ENCODE measurements around the gene CASP10.
"Not testable (repeated sequence)": the region's sequence is repeated elsewhere in the genome, so short reads cannot be mapped to it uniquely, and the experiment has no call there.

The CASP10 gene

DNA sequence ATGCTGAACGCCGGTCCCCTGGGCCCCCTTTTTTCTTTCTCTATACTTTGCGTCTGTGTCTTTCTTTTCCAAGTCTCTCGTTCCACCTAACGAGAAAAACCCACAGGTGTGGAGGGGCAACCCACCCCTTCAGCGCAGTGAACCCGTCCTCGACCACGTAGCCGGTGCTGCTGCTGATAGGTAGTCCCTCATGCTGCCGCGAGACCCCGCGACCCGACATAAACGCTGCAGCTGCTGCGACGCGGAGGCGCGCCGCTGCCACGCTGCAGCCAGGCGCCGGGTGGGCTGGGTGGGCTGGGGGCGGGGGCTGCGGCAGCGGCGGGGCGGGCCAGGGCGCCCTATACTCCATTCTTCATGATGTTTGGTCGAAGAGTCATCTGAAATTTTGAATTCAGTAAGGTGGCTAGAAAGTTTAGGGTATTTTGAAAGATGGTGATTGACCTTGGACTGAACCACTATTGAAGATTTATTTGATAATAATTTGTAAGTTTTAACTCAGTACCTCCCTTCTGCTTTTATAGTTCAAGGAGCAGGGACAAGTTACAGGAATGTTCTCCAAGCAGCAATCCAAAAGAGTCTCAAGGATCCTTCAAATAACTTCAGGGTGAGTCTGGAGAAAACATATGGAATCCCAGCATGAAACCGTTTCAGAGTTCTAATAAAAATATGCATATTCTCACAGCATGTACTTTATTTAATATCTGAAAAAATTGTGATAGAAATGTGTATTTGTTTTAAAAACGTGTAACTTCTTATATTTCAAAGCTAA is 42.9 kb upstream of the CASP10 start:
- TF ChIP-seq, protein P1, sequence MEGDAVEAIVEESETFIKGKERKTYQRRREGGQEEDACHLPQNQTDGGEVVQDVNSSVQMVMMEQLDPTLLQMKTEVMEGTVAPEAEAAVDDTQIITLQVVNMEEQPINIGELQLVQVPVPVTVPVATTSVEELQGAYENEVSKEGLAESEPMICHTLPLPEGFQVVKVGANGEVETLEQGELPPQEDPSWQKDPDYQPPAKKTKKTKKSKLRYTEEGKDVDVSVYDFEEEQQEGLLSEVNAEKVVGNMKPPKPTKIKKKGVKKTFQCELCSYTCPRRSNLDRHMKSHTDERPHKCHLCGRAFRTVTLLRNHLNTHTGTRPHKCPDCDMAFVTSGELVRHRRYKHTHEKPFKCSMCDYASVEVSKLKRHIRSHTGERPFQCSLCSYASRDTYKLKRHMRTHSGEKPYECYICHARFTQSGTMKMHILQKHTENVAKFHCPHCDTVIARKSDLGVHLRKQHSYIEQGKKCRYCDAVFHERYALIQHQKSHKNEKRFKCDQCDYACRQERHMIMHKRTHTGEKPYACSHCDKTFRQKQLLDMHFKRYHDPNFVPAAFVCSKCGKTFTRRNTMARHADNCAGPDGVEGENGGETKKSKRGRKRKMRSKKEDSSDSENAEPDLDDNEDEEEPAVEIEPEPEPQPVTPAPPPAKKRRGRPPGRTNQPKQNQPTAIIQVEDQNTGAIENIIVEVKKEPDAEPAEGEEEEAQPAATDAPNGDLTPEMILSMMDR (IDR thresholded peaks at IDR 0.05; ENCODE audit: insufficient read depth, missing control alignments): no peak
- no peak for FAIRE-seq
- no peak for DNase-seq (ENCODE audit: insufficient read length, low spot score)

DNA sequence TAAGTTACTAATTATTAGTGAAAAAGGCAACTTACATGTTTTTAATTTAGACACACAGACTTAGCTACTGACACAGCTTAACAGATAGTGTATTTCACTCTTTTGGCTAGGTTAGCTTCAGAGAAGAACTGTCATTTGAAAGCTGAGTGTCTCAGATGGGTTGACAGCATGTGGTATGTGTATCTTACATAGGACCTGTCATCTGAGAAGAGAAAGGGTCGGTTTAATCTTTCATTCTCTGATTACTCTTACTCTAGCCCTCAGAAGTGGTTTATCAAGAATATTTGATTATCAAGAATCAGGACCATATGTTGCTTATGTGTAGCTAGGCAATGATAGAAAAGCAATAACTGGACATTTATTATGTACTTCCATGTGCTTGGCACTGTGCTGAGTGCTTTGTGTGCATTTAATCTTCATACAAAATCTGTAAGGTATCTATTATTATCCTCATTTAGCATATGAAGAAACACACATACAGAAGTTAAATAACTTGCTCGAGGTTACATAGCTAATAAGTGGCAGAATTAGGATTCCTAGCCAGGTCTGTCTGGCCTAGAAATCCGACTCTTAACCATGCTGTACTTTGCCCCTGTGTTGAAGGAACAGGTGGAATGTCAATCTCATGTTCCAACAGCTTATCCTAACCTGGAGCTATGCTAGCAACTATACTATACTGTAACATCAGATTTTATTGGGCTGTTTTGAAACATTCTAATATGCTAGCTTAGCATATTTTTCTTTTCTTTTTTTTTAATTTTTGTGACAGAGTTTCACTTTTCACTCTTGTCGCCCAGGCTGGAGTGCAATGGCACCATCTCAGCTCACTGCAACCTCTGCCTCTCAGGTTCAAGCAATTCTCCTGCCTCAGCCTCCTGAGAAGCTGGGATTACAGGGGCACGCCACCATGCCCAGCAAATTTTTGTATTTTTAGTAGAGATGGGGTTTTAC is 38.6 kb upstream of the CASP10 start:
- TF ChIP-seq, protein P1 (IDR thresholded peaks at IDR 0.05; ENCODE audit: insufficient read depth, missing control alignments): no peak

DNA sequence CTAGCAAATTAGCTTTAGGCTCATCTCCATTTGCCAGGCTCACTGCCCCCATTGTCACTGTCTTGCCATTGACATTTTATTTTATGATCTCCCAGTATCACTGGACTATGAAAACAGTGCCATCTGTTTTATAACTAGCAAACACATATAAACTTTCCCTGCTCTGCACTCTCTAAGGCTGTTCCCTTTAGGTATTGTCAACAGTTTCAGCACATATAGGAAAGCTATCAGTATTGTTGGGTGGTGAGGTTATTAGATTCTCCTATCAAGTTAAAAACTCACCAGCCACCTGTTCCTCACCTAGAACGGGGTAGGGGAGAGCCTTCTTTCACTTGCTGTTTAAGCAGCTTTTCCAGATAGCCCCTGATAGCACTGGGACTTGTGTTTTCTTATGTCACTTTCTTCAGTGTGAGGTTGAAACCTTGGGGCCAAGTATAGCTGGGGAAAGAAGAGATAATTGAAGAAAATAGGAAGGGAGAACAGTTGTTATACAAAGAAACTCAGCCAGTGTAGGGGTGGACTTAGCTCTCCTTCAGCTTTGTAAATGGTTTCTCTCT is 34.4 kb upstream of the CASP10 start:
- DNase-seq (ENCODE audit: insufficient read length, low spot score) (no peak), FAIRE-seq (no peak)
- TF ChIP-seq, protein P1 (IDR thresholded peaks at IDR 0.05; ENCODE audit: insufficient read depth, missing control alignments): no peak

More for the DNA sequence above, 38.6 kb upstream of the CASP10 start:
- DNase-seq (ENCODE audit: insufficient read length, low spot score) (no peak), FAIRE-seq (no peak)

DNA sequence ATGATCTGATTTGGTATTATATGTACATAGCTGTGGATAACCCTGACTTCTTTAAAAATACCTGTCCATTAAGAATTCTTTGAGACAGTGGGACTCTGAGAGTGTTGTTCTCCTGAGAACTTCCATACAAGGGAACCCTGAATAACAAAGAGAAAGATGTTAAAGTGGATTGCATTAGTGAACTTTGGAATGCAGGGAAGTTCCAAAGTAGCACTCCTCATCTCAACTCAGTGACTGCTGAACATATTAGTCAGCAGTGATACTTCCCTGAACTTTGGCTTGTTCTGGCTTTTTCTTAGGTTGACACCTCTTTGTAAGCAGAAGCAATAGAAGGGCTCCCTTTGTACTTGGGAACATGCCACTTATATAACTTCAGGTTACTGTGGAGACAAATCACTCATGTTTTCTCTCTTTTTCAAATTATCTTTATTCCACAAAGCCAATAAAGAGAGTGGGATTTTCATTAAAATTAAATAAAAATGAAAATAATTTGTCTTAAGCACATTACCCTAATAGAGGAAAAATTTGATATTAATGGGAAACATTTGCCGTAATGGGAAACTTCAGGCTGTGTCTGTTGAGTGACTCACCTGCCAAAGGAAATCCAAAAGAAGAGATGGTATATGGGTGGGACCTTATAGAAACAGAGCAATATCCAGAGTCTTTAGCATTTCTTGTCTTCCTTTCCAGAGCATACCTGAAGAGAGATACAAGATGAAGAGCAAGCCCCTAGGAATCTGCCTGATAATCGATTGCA is 33.7 kb upstream of the CASP10 start:
- FAIRE-seq (no peak), DNase-seq (ENCODE audit: insufficient read length, low spot score) (no peak)
- TF ChIP-seq, protein P1 (IDR thresholded peaks at IDR 0.05; ENCODE audit: insufficient read depth, missing control alignments): no peak

DNA sequence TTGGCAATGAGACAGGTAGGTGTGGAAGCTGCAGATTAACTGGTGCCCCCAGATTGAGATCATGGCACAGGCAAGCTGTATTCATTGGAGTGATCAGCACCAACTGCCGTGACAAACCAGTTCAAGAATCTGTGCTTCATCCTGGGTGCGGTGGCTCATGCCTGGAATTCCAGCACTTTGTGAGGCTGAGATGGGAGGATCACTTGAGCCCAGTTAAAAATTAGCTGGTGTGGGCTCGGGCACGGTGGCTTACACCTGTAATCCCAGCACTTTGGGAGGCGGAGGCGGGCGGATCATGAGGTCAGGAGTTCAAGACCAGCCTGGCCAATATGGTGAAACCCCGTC is 33.1 kb upstream of the CASP10 start:
- not testable (repeated sequence) for FAIRE-seq; DNase-seq (ENCODE audit: insufficient read length, low spot score)

DNA sequence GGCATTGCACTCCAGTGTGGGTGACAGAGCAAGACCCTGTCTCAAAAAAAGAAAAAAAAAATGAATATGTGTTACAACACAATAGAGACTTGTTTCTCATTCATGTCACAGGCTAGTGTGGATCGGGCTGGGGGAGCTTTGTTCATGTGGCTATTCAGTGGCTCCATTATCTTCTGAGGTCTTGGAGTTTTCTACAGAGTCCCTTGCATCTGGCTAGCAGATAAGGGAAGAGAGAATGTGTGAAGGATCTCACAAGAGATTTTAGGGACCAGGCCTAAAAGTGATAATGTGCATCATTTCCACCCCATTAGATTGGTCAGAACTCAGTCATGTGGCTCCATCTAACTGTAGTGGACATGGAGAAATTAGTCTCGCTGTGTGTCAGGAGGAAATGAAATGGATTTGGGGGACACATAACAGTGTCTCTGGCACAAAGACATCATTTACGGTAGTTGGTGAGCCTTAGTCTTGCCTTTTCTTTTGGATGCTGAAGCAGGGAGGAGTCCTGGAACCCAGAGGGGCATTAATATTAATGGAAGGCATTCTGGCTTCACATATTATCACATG is 32.4 kb upstream of the CASP10 start:
- FAIRE-seq (no peak), DNase-seq (ENCODE audit: insufficient read length, low spot score) (no peak)
- TF ChIP-seq, protein P1 (IDR thresholded peaks at IDR 0.05; ENCODE audit: insufficient read depth, missing control alignments): no peak

Measured in D721Med (cell line).